CD4-positive, alpha-beta T cell treated with Interferon gamma for 1 hour (primary cell): Measurements from ENCODE around the gene TMEM61.
A peak's percentile ranks its signal among the peaks of the same experiment; 100 is the strongest.
"Not testable (repeated sequence)": the region's sequence is repeated elsewhere in the genome, so short reads cannot be mapped to it uniquely, and the experiment has no call there.

Source experiments
- DNase-seq: peaks from one replicate; pipeline ENCODE4 v3.0.0-alpha.2; 2020

The TMEM61 gene

GRCh38 chr1:54980528-54981241 lies at the start of gene TMEM61:
Gene TMEM61 (plus strand): TSS chr1:54980628. CDS start chr1:54981066, 438 bp downstream.
- DNase-seq = no peak

- DNase-seq = no peak
These were observed 49.1 kb upstream of the TMEM61 start for GRCh38 chr1:54931275-54931840.

- not testable (repeated sequence) for DNase-seq
These were observed 46.3 kb upstream of the TMEM61 start for GRCh38 chr1:54934081-54934480.

GRCh38 chr1:54934869-54935268 lies 45.6 kb upstream of the TMEM61 start:
- DNase-seq = no peak

GRCh38 chr1:54936791-54937190 lies 43.6 kb upstream of the TMEM61 start:
- DNase-seq = no peak

- DNase-seq = no peak
These were observed 43.0 kb upstream of the TMEM61 start for GRCh38 chr1:54937469-54937868.

GRCh38 chr1:54938955-54939354 lies 41.5 kb upstream of the TMEM61 start:
- not testable (repeated sequence) for DNase-seq

- DNase-seq = no peak
These were observed 40.4 kb upstream of the TMEM61 start for GRCh38 chr1:54940042-54940441.

- DNase-seq = no peak
These were observed 37.5 kb upstream of the TMEM61 start for GRCh38 chr1:54942976-54943375.

GRCh38 chr1:54944610-54945392 lies 35.6 kb upstream of the TMEM61 start:
- peak; percentile 63 for DNase-seq

GRCh38 chr1:54945393-54945936 lies 35.0 kb upstream of the TMEM61 start:
- DNase-seq = no peak

GRCh38 chr1:54947540-54947939 lies 32.9 kb upstream of the TMEM61 start:
- DNase-seq = no peak

- DNase-seq = no peak
These were observed 31.4 kb upstream of the TMEM61 start for GRCh38 chr1:54949053-54949452.

GRCh38 chr1:54950006-54950368 lies 30.4 kb upstream of the TMEM61 start:
- DNase-seq = no peak

- peak; percentile 29 for DNase-seq
These were observed 29.9 kb upstream of the TMEM61 start for GRCh38 chr1:54950369-54951163.

GRCh38 chr1:54951810-54952226 lies 28.6 kb upstream of the TMEM61 start:
- no peak for DNase-seq

- no peak for DNase-seq
These were observed 27.3 kb upstream of the TMEM61 start for GRCh38 chr1:54952950-54953718.

- no peak for DNase-seq
These were observed 26.6 kb upstream of the TMEM61 start for GRCh38 chr1:54953846-54954245.

- DNase-seq = no peak
These were observed 25.1 kb upstream of the TMEM61 start for GRCh38 chr1:54955359-54955758.

GRCh38 chr1:54956726-54957125 lies 23.7 kb upstream of the TMEM61 start:
- DNase-seq = no peak

- no peak for DNase-seq
These were observed 21.2 kb upstream of the TMEM61 start for GRCh38 chr1:54959241-54959640.
